ENCODE measurements around the gene KIF15. TPM values are rescaled to one million over a fixed set of nuclear protein-coding genes. Genes with fewer than 3 reads are reported as not detected.
"Not testable (repeated sequence)": the region's sequence is repeated elsewhere in the genome, so short reads cannot be mapped to it uniquely, and the experiment has no call there.

The KIF15 gene
- polyA plus RNA-seq, 2 donors: 4.2 to 4.3 TPM

- Histone ChIP-seq H3K4me3 (ENCODE audit: low read depth in 1 of 2, low read length in 2 of 2) (no peak overlapping the region), H3K4me1 (ENCODE audit: control insufficient read depth in 2 of 2, insufficient read depth in 2 of 2, low read length in 1 of 2) (no peaks in the 10 kb centered on the region), H3K27me3 (ENCODE audit: control insufficient read depth in 1 of 2, insufficient read depth in 2 of 2, low read length in 2 of 2) (no peaks in the 10 kb centered on the region), H3K27ac (ENCODE audit: low read depth in 2 of 2, low read length in 1 of 2) (no peak overlapping the region), H3K9me3 (ENCODE audit: control insufficient read depth in 2 of 2, insufficient read depth in 1 of 2, low read depth in 1 of 2, low read length in 1 of 2) (no peaks in the 10 kb centered on the region), H3K36me3 (ENCODE audit: control insufficient read depth in 2 of 2, insufficient read depth in 2 of 2, low read length in 1 of 2) (no peaks in the 10 kb centered on the region)
- WGBS, 2 donors: 83 to 85% methylated on average over 2 of the region's 2 CpGs
These were observed 80.8 kb downstream of the KIF15 start for GRCh38 chr3:44842376-44842775.

GRCh38 chr3:44845528-44846520 lies 84.2 kb downstream of the KIF15 start:
- peak overlapping the region; percentile 45 to 71 for H3K27ac ChIP-seq (ENCODE audit: low read depth in 2 of 2, low read length in 1 of 2)
- 48 to 52% methylated on average over 7 of the region's 7 CpGs for WGBS, 2 donors
- H3K36me3 ChIP-seq (ENCODE audit: control insufficient read depth in 2 of 2, insufficient read depth in 2 of 2, low read length in 1 of 2): no peaks in the 10 kb centered on the region
- H3K4me3 ChIP-seq (ENCODE audit: low read depth in 1 of 2, low read length in 2 of 2): no peak overlapping the region
- H3K4me1 ChIP-seq (ENCODE audit: control insufficient read depth in 2 of 2, insufficient read depth in 2 of 2, low read length in 1 of 2): no peaks in the 10 kb centered on the region
- H3K9me3 ChIP-seq (ENCODE audit: control insufficient read depth in 2 of 2, insufficient read depth in 1 of 2, low read depth in 1 of 2, low read length in 1 of 2): no peaks in the 10 kb centered on the region
- H3K27me3 ChIP-seq (ENCODE audit: control insufficient read depth in 1 of 2, insufficient read depth in 2 of 2, low read length in 2 of 2): no peaks in the 10 kb centered on the region

DNA sequence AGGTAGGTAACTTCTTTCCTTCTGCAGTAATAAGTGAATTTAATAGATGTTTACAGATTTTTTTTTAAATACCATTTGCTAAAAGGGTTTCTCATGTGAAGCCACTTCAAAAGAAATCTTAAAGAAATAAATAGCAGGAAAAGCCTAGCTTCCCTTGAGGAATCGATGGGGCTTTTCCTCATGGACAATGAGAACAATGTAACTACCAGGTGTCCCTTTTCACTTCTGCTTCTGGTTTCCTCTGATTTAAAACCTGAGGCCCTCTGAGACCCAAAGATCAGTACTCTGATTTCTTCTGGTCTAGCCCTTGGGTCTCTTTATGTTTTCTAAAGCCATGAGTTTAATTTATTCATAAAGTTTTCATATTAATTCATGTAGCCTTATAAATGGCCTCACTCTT lies 87.0 kb downstream of the KIF15 start:
- 82 to 88% methylated on average over 1 of the region's 1 CpG for WGBS, 2 donors
- H3K4me1 ChIP-seq (ENCODE audit: control insufficient read depth in 2 of 2, insufficient read depth in 2 of 2, low read length in 1 of 2): no peaks in the 10 kb centered on the region
- H3K27ac ChIP-seq (ENCODE audit: low read depth in 2 of 2, low read length in 1 of 2): no peak overlapping the region
- H3K27me3 ChIP-seq (ENCODE audit: control insufficient read depth in 1 of 2, insufficient read depth in 2 of 2, low read length in 2 of 2): no peaks in the 10 kb centered on the region
- H3K4me3 ChIP-seq (ENCODE audit: low read depth in 1 of 2, low read length in 2 of 2): no peak overlapping the region
- H3K36me3 ChIP-seq (ENCODE audit: control insufficient read depth in 2 of 2, insufficient read depth in 2 of 2, low read length in 1 of 2): no peaks in the 10 kb centered on the region
- no peaks in the 10 kb centered on the region for H3K9me3 ChIP-seq (ENCODE audit: control insufficient read depth in 2 of 2, insufficient read depth in 1 of 2, low read depth in 1 of 2, low read length in 1 of 2)

DNA sequence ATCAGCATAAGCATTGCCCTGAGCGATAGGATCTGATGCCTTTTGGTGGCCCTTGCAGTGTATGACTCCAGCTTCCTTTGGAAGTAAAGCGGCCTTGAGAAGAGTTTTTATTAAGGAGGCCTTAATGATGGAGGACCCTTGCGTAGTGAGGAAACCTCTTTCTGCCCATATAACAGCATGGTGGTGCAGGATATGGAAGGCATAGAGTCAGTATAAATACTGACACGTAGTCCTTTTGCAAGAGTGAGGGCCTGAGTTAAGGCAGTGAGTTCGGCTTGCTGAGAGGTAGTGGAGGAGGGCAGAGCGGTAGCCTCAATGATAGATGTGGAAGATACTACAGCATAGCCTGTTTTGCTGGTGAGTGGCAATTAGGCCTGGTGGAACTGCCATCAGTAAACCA lies 95.1 kb downstream of the KIF15 start:
- not testable (repeated sequence) for H3K4me1 ChIP-seq (ENCODE audit: control insufficient read depth in 2 of 2, insufficient read depth in 2 of 2, low read length in 1 of 2); H3K9me3 ChIP-seq (ENCODE audit: control insufficient read depth in 2 of 2, insufficient read depth in 1 of 2, low read depth in 1 of 2, low read length in 1 of 2); H3K36me3 ChIP-seq (ENCODE audit: control insufficient read depth in 2 of 2, insufficient read depth in 2 of 2, low read length in 1 of 2); H3K4me3 ChIP-seq (ENCODE audit: low read depth in 1 of 2, low read length in 2 of 2); H3K27me3 ChIP-seq (ENCODE audit: control insufficient read depth in 1 of 2, insufficient read depth in 2 of 2, low read length in 2 of 2); H3K27ac ChIP-seq (ENCODE audit: low read depth in 2 of 2, low read length in 1 of 2)
- 98 to 99% methylated on average over 6 of the region's 6 CpGs for WGBS, 2 donors

DNA sequence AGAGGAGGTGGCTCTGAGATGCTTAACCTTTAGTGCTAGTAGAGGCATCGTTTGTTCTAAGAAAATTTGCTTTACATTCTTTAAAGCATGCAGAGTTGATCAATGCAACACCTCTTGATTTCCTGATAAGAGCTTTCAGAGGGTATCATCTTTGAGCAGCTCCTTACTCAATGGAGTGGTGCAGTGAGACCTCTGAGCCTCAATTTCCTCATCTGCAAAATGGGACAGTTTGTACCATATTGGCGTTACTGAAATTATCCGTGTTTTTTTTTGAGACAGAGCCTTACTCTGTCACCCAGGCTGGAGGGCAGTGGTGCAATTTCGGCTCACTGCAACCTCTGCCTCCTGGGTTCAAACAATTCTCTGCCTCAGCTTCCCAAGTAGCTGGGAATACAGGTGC lies 98.5 kb downstream of the KIF15 start:
- Histone ChIP-seq H3K27ac (ENCODE audit: low read depth in 2 of 2, low read length in 1 of 2) (no peak overlapping the region), H3K36me3 (ENCODE audit: control insufficient read depth in 2 of 2, insufficient read depth in 2 of 2, low read length in 1 of 2) (no peaks in the 10 kb centered on the region), H3K4me1 (ENCODE audit: control insufficient read depth in 2 of 2, insufficient read depth in 2 of 2, low read length in 1 of 2) (peaks cover 0 to 4% of the 10 kb centered on the region in 2 donors), H3K4me3 (ENCODE audit: low read depth in 1 of 2, low read length in 2 of 2) (no peak overlapping the region), H3K27me3 (ENCODE audit: control insufficient read depth in 1 of 2, insufficient read depth in 2 of 2, low read length in 2 of 2) (no peaks in the 10 kb centered on the region), H3K9me3 (ENCODE audit: control insufficient read depth in 2 of 2, insufficient read depth in 1 of 2, low read depth in 1 of 2, low read length in 1 of 2) (no peaks in the 10 kb centered on the region)
- WGBS, 2 donors: 94 to 95% methylated on average over 4 of the region's 4 CpGs

GRCh38 chr3:44861412-44862225 lies 100.0 kb downstream of the KIF15 start, which contains the start of gene TMEM42:
Gene TMEM42, plus strand, starts transcription at chr3:44861912. Its CDS starts 13 bp downstream, at chr3:44861925.
- Histone ChIP-seq H3K4me1 (ENCODE audit: control insufficient read depth in 2 of 2, insufficient read depth in 2 of 2, low read length in 1 of 2) (peaks cover 0 to 4% of the 10 kb centered on the region in 2 donors), H3K36me3 (ENCODE audit: control insufficient read depth in 2 of 2, insufficient read depth in 2 of 2, low read length in 1 of 2) (no peaks in the 10 kb centered on the region), H3K27me3 (ENCODE audit: control insufficient read depth in 1 of 2, insufficient read depth in 2 of 2, low read length in 2 of 2) (no peaks in the 10 kb centered on the region), H3K9me3 (ENCODE audit: control insufficient read depth in 2 of 2, insufficient read depth in 1 of 2, low read depth in 1 of 2, low read length in 1 of 2) (no peaks in the 10 kb centered on the region), H3K4me3 (ENCODE audit: low read depth in 1 of 2, low read length in 2 of 2) (peak within 1 kb of the TSS; percentile 71 to 82), H3K27ac (ENCODE audit: low read depth in 2 of 2, low read length in 1 of 2) (peak within 1 kb of the TSS; percentile 94)
- 2 to 3% methylated on average over 49 to 91 of the region's 91 CpGs for WGBS, 2 donors

DNA sequence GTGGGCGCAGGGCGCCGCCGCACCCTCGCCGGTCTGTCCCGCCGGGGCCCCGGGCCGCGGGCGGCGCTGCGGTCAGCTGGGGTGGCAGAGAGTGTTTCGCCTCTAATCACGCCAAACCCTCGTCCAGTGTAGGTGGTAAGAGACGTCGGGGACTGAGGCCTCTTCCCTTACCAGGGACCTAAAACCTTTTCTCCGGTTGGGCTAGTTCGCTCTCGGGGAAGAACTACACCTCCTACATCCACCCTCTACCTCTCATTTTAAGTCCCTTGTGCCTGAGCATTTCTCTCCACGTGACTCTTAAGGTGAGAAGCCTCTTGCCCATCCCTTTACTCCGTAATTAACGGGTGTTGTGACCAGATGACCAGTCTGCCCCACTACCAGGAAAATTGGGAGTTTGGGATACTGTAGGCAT lies 100.6 kb downstream of the KIF15 start:
- peak overlapping the region; percentile 94 for H3K27ac ChIP-seq (ENCODE audit: low read depth in 2 of 2, low read length in 1 of 2)
- no peaks in the 10 kb centered on the region for H3K27me3 ChIP-seq (ENCODE audit: control insufficient read depth in 1 of 2, insufficient read depth in 2 of 2, low read length in 2 of 2)
- 1 to 2% methylated on average over 24 to 25 of the region's 25 CpGs for WGBS, 2 donors
- peaks cover 0 to 4% of the 10 kb centered on the region in 2 donors for H3K4me1 ChIP-seq (ENCODE audit: control insufficient read depth in 2 of 2, insufficient read depth in 2 of 2, low read length in 1 of 2)
- peak overlapping the region; percentile 71 to 82 for H3K4me3 ChIP-seq (ENCODE audit: low read depth in 1 of 2, low read length in 2 of 2)
- H3K36me3 ChIP-seq (ENCODE audit: control insufficient read depth in 2 of 2, insufficient read depth in 2 of 2, low read length in 1 of 2): no peaks in the 10 kb centered on the region
- H3K9me3 ChIP-seq (ENCODE audit: control insufficient read depth in 2 of 2, insufficient read depth in 1 of 2, low read depth in 1 of 2, low read length in 1 of 2): no peaks in the 10 kb centered on the region

- H3K4me1 ChIP-seq (ENCODE audit: control insufficient read depth in 2 of 2, insufficient read depth in 2 of 2, low read length in 1 of 2): peaks cover 0 to 4% of the 10 kb centered on the region in 2 donors
- no peak overlapping the region for H3K4me3 ChIP-seq (ENCODE audit: low read depth in 1 of 2, low read length in 2 of 2)
- WGBS, 2 donors: 81 to 84% methylated on average over 7 of the region's 7 CpGs
- no peaks in the 10 kb centered on the region for H3K27me3 ChIP-seq (ENCODE audit: control insufficient read depth in 1 of 2, insufficient read depth in 2 of 2, low read length in 2 of 2)
- H3K36me3 ChIP-seq (ENCODE audit: control insufficient read depth in 2 of 2, insufficient read depth in 2 of 2, low read length in 1 of 2): no peaks in the 10 kb centered on the region
- no peaks in the 10 kb centered on the region for H3K9me3 ChIP-seq (ENCODE audit: control insufficient read depth in 2 of 2, insufficient read depth in 1 of 2, low read depth in 1 of 2, low read length in 1 of 2)
- H3K27ac ChIP-seq (ENCODE audit: low read depth in 2 of 2, low read length in 1 of 2): no peak overlapping the region
These were observed 103.9 kb downstream of the KIF15 start for GRCh38 chr3:44865272-44866035.
